ENCODE data around the gene ADIPOR2. TPM values are rescaled to one million over a fixed set of nuclear protein-coding genes. Genes with fewer than 3 reads are reported as not detected.

The ADIPOR2 gene
- total RNA-seq, 2 donors from 2014 or later, result 37.0 to 43.5 TPM

Other genes starting within 250 kb of the ADIPOR2 start
- 10 to 100 TPM; 18.1 to 19.9 TPM for gene FBXL14, start 96.5 kb upstream of the ADIPOR2 start, total RNA-seq
- under 1 TPM; 0.22 to 0.51 TPM for gene WNT5B, start 61.8 kb upstream of the ADIPOR2 start, total RNA-seq
- gene LRTM2, start 129.5 kb downstream of the ADIPOR2 start, total RNA-seq, result under 1 TPM in 1 of 2 donors, not detected in 1; 0.14 TPM
- gene CACNA2D4, start 227.6 kb downstream of the ADIPOR2 start, total RNA-seq, result 1 to 10 TPM; 6.0 to 7.2 TPM